HEK293 (cell line): ENCODE results near the gene ARHGEF12.
A peak's percentile ranks its signal among the peaks of the same experiment; 100 is the strongest.

Source experiments
- GLIS2 ChIP-seq: fragments of 450-650 bp; formaldehyde crosslinking; IDR thresholded peaks from 2 replicates; pipeline ENCODE4 v1.5.1; 2016; ENCODE audit warnings: missing biosample characterization, missing genetic modification characterization
- SCRT1 ChIP-seq: fragments of 450-650 bp; formaldehyde crosslinking; IDR thresholded peaks from 2 replicates; pipeline ENCODE4 v1.5.1; 2016; ENCODE audit warnings: missing biosample characterization, missing genetic modification characterization, borderline replicate concordance
- SP3 ChIP-seq: fragments of 450-650 bp; formaldehyde crosslinking; IDR thresholded peaks from 2 replicates; pipeline ENCODE4 v1.5.1; 2016; ENCODE audit warnings: missing biosample characterization, missing genetic modification characterization
- TCF7L2 ChIP-seq: IDR thresholded peaks from 2 replicates; pipeline ENCODE4 v1.6.1; 2011; ENCODE audit warnings: low read depth, mild to moderate bottlenecking, inconsistent platforms, low read length, moderate library complexity, borderline replicate concordance
- WT1 ChIP-seq: fragments of 450-650 bp; formaldehyde crosslinking; IDR thresholded peaks from 2 replicates; pipeline ENCODE4 v1.5.1; 2016; ENCODE audit warnings: missing biosample characterization, missing genetic modification characterization
- YY1 ChIP-seq: fragments of 450-650 bp; formaldehyde crosslinking; IDR thresholded peaks from 2 replicates; pipeline ENCODE4 v1.5.1; 2018; ENCODE audit warnings: missing biosample characterization, missing genetic modification characterization
- ZBTB20 ChIP-seq: fragments of 450-650 bp; formaldehyde crosslinking; IDR thresholded peaks from 2 replicates; pipeline ENCODE4 v1.5.1; 2016; ENCODE audit warnings: missing biosample characterization, missing genetic modification characterization
- ZBTB21 ChIP-seq: fragments of 450-650 bp; formaldehyde crosslinking; IDR thresholded peaks from 2 replicates; pipeline ENCODE4 v1.5.1; 2017; ENCODE audit warnings: missing biosample characterization, missing genetic modification characterization
- ZBTB48 ChIP-seq: fragments of 450-650 bp; formaldehyde crosslinking; IDR thresholded peaks from 2 replicates; pipeline ENCODE4 v1.5.1; 2016; ENCODE audit warnings: missing biosample characterization, missing genetic modification characterization
- ZFP41 ChIP-seq: fragments of 450-650 bp; formaldehyde crosslinking; IDR thresholded peaks from 2 replicates; pipeline ENCODE4 v1.5.1; 2016; ENCODE audit warnings: missing biosample characterization, missing genetic modification characterization, borderline replicate concordance
- ZFP69B ChIP-seq: fragments of 450-650 bp; formaldehyde crosslinking; IDR thresholded peaks from 2 replicates; pipeline ENCODE4 v1.5.1; 2016; ENCODE audit warnings: missing biosample characterization, missing genetic modification characterization
- ZNF133 ChIP-seq: fragments of 450-650 bp; formaldehyde crosslinking; IDR thresholded peaks from 2 replicates; pipeline ENCODE4 v1.5.1; 2016; ENCODE audit warnings: missing biosample characterization, missing genetic modification characterization
- ZNF174 ChIP-seq: fragments of 450-650 bp; formaldehyde crosslinking; IDR thresholded peaks from 2 replicates; pipeline ENCODE4 v1.5.0; 2017; ENCODE audit warnings: missing biosample characterization, mild to moderate bottlenecking, missing genetic modification characterization
- ZNF175 ChIP-seq: fragments of 450-650 bp; formaldehyde crosslinking; IDR thresholded peaks from 2 replicates; pipeline ENCODE4 v1.5.1; 2016; ENCODE audit warnings: missing biosample characterization, missing genetic modification characterization
- ZNF202 ChIP-seq: fragments of 450-650 bp; formaldehyde crosslinking; IDR thresholded peaks from 2 replicates; pipeline ENCODE4 v1.5.1; 2016; ENCODE audit warnings: missing biosample characterization, missing genetic modification characterization, borderline replicate concordance
- ZNF214 ChIP-seq: fragments of 450-650 bp; formaldehyde crosslinking; IDR thresholded peaks from 2 replicates; pipeline ENCODE4 v1.5.1; 2017; ENCODE audit warnings: missing biosample characterization, mild to moderate bottlenecking, missing genetic modification characterization, borderline replicate concordance
- ZNF248 ChIP-seq: fragments of 450-650 bp; formaldehyde crosslinking; IDR thresholded peaks from 2 replicates; pipeline ENCODE4 v1.5.1; 2017; ENCODE audit warnings: missing biosample characterization, missing genetic modification characterization
- ZNF311 ChIP-seq: fragments of 450-650 bp; formaldehyde crosslinking; IDR thresholded peaks from 2 replicates; pipeline ENCODE4 v1.5.1; 2017; ENCODE audit warnings: missing biosample characterization, missing genetic modification characterization, borderline replicate concordance
- ZNF530 ChIP-seq: fragments of 450-650 bp; formaldehyde crosslinking; IDR thresholded peaks from 2 replicates; pipeline ENCODE4 v1.5.1; 2016; ENCODE audit warnings: low read depth, missing biosample characterization, missing genetic modification characterization
- ZNF544 ChIP-seq: fragments of 450-650 bp; formaldehyde crosslinking; IDR thresholded peaks from 2 replicates; pipeline ENCODE4 v1.5.0; 2017; ENCODE audit warnings: missing biosample characterization, missing genetic modification characterization
- ZXDB ChIP-seq: fragments of 450-650 bp; formaldehyde crosslinking; IDR thresholded peaks from 2 replicates; pipeline ENCODE4 v1.5.1; 2016; ENCODE audit warnings: missing biosample characterization, missing genetic modification characterization
- TF ChIP-seq, protein P1 (sequence below): IDR thresholded peaks from 2 replicates; pipeline ENCODE4 v1.6.1; 2011; ENCODE audit warnings: mild to moderate bottlenecking, low read depth, low read length, borderline replicate concordance
- TF ChIP-seq, protein P2 (sequence below): fragments of 450-650 bp; formaldehyde crosslinking; IDR thresholded peaks from 2 replicates; pipeline ENCODE4 v1.5.1; 2016; ENCODE audit warnings: missing biosample characterization, missing genetic modification characterization
- TF ChIP-seq, protein P3 (sequence below): fragments of 450-650 bp; formaldehyde crosslinking; IDR thresholded peaks from 2 replicates; pipeline ENCODE4 v1.5.1; 2016; ENCODE audit warnings: missing biosample characterization, missing genetic modification characterization
- TF ChIP-seq, protein P4 (sequence below): fragments of 450-650 bp; formaldehyde crosslinking; IDR thresholded peaks from 2 replicates; pipeline ENCODE4 v1.5.0; 2017; ENCODE audit warnings: missing biosample characterization, missing genetic modification characterization, borderline replicate concordance
- TF ChIP-seq, protein P5 (sequence below): fragments of 450-650 bp; formaldehyde crosslinking; IDR thresholded peaks from 2 replicates; pipeline ENCODE4; 2016; ENCODE audit warnings: missing biosample characterization, missing genetic modification characterization
- TF ChIP-seq, protein P6 (sequence below): sonication (generic); formaldehyde crosslinking; IDR thresholded peaks from 2 replicates; pipeline ENCODE4 v1.8.1; 2022; ENCODE audit warnings: mild to moderate bottlenecking, moderate library complexity, missing genetic modification reagents
- TF ChIP-seq, protein P7 (sequence below): fragments of 450-650 bp; formaldehyde crosslinking; IDR thresholded peaks from 2 replicates; pipeline ENCODE4 v1.5.1; 2016; ENCODE audit warnings: missing biosample characterization, missing genetic modification characterization

Gene ARHGEF12

DNA sequence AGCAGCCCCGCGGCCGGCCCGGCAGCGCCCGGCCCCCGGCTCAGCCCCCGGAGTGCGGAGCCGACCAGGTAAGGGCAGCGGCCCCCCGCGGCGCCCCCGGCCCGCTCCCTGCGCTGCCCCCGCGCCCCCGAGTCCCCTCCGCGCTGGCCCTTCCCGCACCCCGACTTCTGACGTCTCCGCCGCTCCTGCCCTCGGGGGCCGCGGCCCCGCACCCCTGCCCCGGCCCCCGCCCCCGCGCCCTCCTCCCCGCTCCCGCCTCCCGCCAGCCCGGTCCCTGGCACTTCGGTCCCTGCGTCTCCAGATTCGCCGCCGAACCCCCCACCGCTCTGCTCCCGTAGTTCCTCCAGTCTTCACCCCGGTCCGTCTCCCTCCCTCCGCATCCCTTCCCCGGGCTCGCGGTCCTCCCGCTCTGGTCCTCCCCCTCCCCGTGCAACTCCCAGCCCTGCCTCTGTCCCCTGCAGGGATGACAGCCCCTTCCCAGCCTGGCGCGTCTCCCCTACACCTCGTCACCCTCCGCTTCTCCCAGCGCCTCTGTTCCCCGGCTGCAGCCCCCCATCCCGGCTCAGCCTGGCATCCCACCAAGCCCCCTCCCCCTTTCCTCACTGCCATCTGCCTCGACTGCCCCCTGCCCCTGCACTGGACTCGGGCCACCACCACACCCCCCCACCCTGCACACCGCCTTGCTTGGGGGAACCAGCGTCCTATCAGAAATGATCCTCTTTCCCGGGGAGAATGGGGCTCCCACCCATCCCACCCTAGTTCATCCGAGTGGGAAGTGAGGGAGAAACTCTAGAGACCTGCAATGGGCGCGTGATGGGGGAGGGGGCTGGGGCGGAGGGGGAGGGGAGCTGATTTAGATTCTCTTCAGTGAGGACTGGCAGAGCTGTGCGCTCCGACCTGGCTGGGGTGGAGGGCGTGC is 175.9 kb downstream of the ARHGEF12 start (continued):
- TF ChIP-seq ZNF248 (tag by site-specific recombination) (no peak), TCF7L2 (no peak), ZNF202 (no peak), ZBTB20 (tag by site-specific recombination) (peak; percentile 20; the same call in 1 of the 2 replicates), ZFP69B (tag by site-specific recombination) (no peak), ZBTB48 (tag by site-specific recombination) (peak; percentile 77), ZXDB (tag by site-specific recombination) (no peak), ZNF311 (no peak), GLIS2 (tag by site-specific recombination) (peak; percentile 72), ZFP41 (tag by site-specific recombination) (no peak), ZNF544 (no peak), YY1 (tag by site-specific recombination) (no peak), ZNF175 (no peak), ZNF530 (tag by site-specific recombination) (no peak), SP3 (no peak), WT1 (tag by site-specific recombination) (peak; percentile 35; the same call in 1 of the 2 replicates), ZNF174 (no peak), ZBTB21 (no peak), ZNF133 (no peak), ZNF214 (no peak), SCRT1 (tag by site-specific recombination) (no peak)
- TF ChIP-seq, protein P1, sequence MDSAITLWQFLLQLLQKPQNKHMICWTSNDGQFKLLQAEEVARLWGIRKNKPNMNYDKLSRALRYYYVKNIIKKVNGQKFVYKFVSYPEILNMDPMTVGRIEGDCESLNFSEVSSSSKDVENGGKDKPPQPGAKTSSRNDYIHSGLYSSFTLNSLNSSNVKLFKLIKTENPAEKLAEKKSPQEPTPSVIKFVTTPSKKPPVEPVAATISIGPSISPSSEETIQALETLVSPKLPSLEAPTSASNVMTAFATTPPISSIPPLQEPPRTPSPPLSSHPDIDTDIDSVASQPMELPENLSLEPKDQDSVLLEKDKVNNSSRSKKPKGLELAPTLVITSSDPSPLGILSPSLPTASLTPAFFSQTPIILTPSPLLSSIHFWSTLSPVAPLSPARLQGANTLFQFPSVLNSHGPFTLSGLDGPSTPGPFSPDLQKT, result no peak
- TF ChIP-seq, protein P2, sequence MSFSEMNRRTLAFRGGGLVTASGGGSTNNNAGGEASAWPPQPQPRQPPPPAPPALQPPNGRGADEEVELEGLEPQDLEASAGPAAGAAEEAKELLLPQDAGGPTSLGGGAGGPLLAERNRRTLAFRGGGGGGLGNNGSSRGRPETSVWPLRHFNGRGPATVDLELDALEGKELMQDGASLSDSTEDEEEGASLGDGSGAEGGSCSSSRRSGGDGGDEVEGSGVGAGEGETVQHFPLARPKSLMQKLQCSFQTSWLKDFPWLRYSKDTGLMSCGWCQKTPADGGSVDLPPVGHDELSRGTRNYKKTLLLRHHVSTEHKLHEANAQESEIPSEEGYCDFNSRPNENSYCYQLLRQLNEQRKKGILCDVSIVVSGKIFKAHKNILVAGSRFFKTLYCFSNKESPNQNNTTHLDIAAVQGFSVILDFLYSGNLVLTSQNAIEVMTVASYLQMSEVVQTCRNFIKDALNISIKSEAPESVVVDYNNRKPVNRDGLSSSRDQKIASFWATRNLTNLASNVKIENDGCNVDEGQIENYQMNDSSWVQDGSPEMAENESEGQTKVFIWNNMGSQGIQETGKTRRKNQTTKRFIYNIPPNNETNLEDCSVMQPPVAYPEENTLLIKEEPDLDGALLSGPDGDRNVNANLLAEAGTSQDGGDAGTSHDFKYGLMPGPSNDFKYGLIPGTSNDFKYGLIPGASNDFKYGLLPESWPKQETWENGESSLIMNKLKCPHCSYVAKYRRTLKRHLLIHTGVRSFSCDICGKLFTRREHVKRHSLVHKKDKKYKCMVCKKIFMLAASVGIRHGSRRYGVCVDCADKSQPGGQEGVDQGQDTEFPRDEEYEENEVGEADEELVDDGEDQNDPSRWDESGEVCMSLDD (tag by site-specific recombination), result peak; percentile 50; the same call in 1 of the 2 replicates
- TF ChIP-seq, protein P3, sequence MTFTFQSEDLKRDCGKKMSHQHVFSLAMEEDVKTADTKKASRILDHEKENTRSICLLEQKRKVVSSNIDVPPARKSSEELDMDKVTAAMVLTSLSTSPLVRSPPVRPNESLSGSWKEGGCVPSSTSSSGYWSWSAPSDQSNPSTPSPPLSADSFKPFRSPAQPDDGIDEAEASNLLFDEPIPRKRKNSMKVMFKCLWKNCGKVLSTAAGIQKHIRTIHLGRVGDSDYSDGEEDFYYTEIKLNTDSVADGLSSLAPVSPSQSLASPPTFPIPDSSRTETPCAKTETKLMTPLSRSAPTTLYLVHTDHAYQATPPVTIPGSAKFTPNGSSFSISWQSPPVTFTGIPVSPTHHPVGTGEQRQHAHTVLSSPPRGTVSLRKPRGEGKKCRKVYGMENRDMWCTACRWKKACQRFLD (tag by site-specific recombination), result no peak
- TF ChIP-seq, protein P4, sequence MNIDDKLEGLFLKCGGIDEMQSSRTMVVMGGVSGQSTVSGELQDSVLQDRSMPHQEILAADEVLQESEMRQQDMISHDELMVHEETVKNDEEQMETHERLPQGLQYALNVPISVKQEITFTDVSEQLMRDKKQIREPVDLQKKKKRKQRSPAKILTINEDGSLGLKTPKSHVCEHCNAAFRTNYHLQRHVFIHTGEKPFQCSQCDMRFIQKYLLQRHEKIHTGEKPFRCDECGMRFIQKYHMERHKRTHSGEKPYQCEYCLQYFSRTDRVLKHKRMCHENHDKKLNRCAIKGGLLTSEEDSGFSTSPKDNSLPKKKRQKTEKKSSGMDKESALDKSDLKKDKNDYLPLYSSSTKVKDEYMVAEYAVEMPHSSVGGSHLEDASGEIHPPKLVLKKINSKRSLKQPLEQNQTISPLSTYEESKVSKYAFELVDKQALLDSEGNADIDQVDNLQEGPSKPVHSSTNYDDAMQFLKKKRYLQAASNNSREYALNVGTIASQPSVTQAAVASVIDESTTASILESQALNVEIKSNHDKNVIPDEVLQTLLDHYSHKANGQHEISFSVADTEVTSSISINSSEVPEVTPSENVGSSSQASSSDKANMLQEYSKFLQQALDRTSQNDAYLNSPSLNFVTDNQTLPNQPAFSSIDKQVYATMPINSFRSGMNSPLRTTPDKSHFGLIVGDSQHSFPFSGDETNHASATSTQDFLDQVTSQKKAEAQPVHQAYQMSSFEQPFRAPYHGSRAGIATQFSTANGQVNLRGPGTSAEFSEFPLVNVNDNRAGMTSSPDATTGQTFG (tag by site-specific recombination), result no peak
- TF ChIP-seq, protein P5, sequence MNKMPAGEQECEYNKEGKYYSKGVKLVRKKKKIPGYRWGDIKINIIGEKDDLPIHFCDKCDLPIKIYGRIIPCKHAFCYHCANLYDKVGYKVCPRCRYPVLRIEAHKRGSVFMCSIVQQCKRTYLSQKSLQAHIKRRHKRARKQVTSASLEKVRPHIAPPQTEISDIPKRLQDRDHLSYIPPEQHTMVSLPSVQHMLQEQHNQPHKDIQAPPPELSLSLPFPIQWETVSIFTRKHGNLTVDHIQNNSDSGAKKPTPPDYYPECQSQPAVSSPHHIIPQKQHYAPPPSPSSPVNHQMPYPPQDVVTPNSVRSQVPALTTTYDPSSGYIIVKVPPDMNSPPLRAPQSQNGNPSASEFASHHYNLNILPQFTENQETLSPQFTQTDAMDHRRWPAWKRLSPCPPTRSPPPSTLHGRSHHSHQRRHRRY (tag by site-specific recombination), result no peak
- TF ChIP-seq, protein P6, sequence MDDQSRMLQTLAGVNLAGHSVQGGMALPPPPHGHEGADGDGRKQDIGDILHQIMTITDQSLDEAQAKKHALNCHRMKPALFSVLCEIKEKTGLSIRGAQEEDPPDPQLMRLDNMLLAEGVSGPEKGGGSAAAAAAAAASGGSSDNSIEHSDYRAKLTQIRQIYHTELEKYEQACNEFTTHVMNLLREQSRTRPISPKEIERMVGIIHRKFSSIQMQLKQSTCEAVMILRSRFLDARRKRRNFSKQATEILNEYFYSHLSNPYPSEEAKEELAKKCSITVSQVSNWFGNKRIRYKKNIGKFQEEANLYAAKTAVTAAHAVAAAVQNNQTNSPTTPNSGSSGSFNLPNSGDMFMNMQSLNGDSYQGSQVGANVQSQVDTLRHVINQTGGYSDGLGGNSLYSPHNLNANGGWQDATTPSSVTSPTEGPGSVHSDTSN (CRISPR knock-in tag), result no peak
- TF ChIP-seq, protein P7, sequence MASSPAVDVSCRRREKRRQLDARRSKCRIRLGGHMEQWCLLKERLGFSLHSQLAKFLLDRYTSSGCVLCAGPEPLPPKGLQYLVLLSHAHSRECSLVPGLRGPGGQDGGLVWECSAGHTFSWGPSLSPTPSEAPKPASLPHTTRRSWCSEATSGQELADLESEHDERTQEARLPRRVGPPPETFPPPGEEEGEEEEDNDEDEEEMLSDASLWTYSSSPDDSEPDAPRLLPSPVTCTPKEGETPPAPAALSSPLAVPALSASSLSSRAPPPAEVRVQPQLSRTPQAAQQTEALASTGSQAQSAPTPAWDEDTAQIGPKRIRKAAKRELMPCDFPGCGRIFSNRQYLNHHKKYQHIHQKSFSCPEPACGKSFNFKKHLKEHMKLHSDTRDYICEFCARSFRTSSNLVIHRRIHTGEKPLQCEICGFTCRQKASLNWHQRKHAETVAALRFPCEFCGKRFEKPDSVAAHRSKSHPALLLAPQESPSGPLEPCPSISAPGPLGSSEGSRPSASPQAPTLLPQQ, result no peak
